ENCODE data around the gene DOC2B. TPM values are rescaled to one million over a fixed set of nuclear protein-coding genes. Genes with fewer than 3 reads are reported as not detected.
"Not testable (repeated sequence)": the region's sequence is repeated elsewhere in the genome, so short reads cannot be mapped to it uniquely, and the experiment has no call there.

DOC2B gene
- total RNA-seq, 1 donor from 2014 or later, result 29.7 TPM

- H3K4me3 ChIP-seq (ENCODE audit: low read depth, low read length), result not testable (repeated sequence)
- TF ChIP-seq CTCF (conservative IDR thresholded peaks at IDR 0.05; ENCODE audit: low read depth, low read length), result peak; percentile 25
Measured at GRCh38 chr17:134332-134785, 47.1 kb downstream of the DOC2B start.

GRCh38 chr17:133932-134331 is 47.5 kb downstream of the DOC2B start:
- not testable (repeated sequence) for DNase-seq (ENCODE audit: low read depth); H3K4me3 ChIP-seq (ENCODE audit: low read depth, low read length)

More at GRCh38 chr17:134332-134785, 47.1 kb downstream of the DOC2B start:
- not testable (repeated sequence) for DNase-seq (ENCODE audit: low read depth)

GRCh38 chr17:118339-118917 is 63.0 kb downstream of the DOC2B start:
- peak; percentile 47 for TF ChIP-seq CTCF (conservative IDR thresholded peaks at IDR 0.05; ENCODE audit: low read depth, low read length)
- not testable (repeated sequence) for DNase-seq (ENCODE audit: low read depth); H3K4me3 ChIP-seq (ENCODE audit: low read depth, low read length)

GRCh38 chr17:113111-113510 is 68.3 kb downstream of the DOC2B start:
- not testable (repeated sequence) for H3K4me3 ChIP-seq (ENCODE audit: low read depth, low read length); DNase-seq (ENCODE audit: low read depth)

Other genes with a start within 250 kb of the DOC2B start
- gene SCGB1C2, start 44.1 kb downstream of the DOC2B start, total RNA-seq, result not detected in 2 replicates
- 15.9 and 40.8 TPM in 2 replicates for gene RPH3AL, start 171.2 kb upstream of the DOC2B start, total RNA-seq